ENCODE results near the gene LDB3. TPM values are rescaled to one million over a fixed set of nuclear protein-coding genes. Genes with fewer than 3 reads are reported as not detected.
"Not testable (repeated sequence)": the region's sequence is repeated elsewhere in the genome, so short reads cannot be mapped to it uniquely, and the experiment has no call there.

LDB3 gene
- total RNA-seq, 1 experiment from 2014 or later = not detected

DNA sequence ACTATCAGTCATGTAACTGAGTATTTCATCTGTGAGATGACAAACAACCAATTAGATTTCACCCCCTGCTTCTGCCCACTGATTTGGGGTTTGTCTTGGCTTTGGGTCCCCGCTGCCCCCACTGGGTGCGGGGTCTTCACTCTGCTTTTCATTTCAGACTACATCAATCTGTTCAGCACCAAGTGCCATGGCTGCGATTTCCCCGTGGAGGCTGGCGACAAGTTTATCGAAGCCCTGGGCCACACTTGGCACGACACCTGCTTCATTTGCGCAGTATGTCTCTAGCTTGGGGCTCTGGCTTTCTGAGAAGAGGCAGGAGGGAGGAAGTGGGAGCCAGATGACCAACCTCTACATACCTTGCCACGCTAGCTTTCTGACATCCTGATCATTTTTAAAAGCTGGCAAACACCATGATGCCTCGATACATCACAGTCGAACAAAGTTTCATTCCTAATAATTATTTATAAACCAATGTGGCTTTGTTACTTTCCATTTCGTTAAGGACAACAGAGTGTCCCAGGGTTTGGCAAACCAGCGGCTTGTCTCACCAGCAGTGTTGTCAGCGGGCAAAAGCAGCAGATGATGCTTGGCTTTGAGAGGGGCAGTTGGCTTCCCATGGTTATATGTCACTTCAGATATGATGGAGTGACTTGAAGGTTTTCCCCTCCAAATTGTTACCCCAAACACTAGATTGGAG lies 57.8 kb downstream of the LDB3 start:
- no peaks in the 10 kb centered on the region for H3K36me3 ChIP-seq
- H3K27me3 ChIP-seq = no peaks in the 10 kb centered on the region; the same call in 1 of the 2 replicates
- DNase-seq = no peak
- no peaks in the 10 kb centered on the region for H3K9me3 ChIP-seq
- no peak overlapping the region for H3K4me3 ChIP-seq

- H3K4me3 ChIP-seq = no peak overlapping the region
- no peak for DNase-seq
- H3K36me3 ChIP-seq = no peaks in the 10 kb centered on the region
- H3K27me3 ChIP-seq = no peaks in the 10 kb centered on the region; the same call in 1 of the 2 replicates
- H3K9me3 ChIP-seq = no peaks in the 10 kb centered on the region
Observed at GRCh38 chr10:86726677-86726999, 58.3 kb downstream of the LDB3 start.

GRCh38 chr10:86727470-86727869 lies 59.2 kb downstream of the LDB3 start:
- no peak overlapping the region for H3K4me3 ChIP-seq
- no peak for DNase-seq
- H3K36me3 ChIP-seq = no peaks in the 10 kb centered on the region
- no peaks in the 10 kb centered on the region; the same call in 1 of the 2 replicates for H3K27me3 ChIP-seq
- no peaks in the 10 kb centered on the region for H3K9me3 ChIP-seq

- no peak for DNase-seq
- Histone ChIP-seq H3K9me3 (no peaks in the 10 kb centered on the region), H3K27me3 (no peaks in the 10 kb centered on the region; the same call in 1 of the 2 replicates), H3K36me3 (no peaks in the 10 kb centered on the region), H3K4me3 (no peak overlapping the region)
Observed at GRCh38 chr10:86728056-86728455, 59.7 kb downstream of the LDB3 start.

- H3K36me3 ChIP-seq = no peaks in the 10 kb centered on the region
- no peak for DNase-seq
- H3K9me3 ChIP-seq = no peaks in the 10 kb centered on the region
- H3K4me3 ChIP-seq = no peak overlapping the region
- no peaks in the 10 kb centered on the region; the same call in 1 of the 2 replicates for H3K27me3 ChIP-seq
Observed at GRCh38 chr10:86729677-86730076, 61.4 kb downstream of the LDB3 start.

- H3K4me3 ChIP-seq = no peak overlapping the region
- no peak for DNase-seq
- no peaks in the 10 kb centered on the region for H3K36me3 ChIP-seq
- H3K27me3 ChIP-seq = no peaks in the 10 kb centered on the region; the same call in 1 of the 2 replicates
- no peaks in the 10 kb centered on the region for H3K9me3 ChIP-seq
Observed at GRCh38 chr10:86730227-86730626, 61.9 kb downstream of the LDB3 start.

GRCh38 chr10:86732771-86733170 lies 64.5 kb downstream of the LDB3 start:
- no peaks in the 10 kb centered on the region for H3K36me3 ChIP-seq
- H3K9me3 ChIP-seq = no peaks in the 10 kb centered on the region
- H3K4me3 ChIP-seq = no peak overlapping the region
- no peak for DNase-seq
- no peaks in the 10 kb centered on the region for H3K27me3 ChIP-seq

- Histone ChIP-seq H3K36me3 (no peaks in the 10 kb centered on the region), H3K9me3 (no peaks in the 10 kb centered on the region), H3K4me3 (no peak overlapping the region), H3K27me3 (no peaks in the 10 kb centered on the region)
- DNase-seq = no peak
Observed at GRCh38 chr10:86733260-86733671, 65.0 kb downstream of the LDB3 start.

- H3K9me3 ChIP-seq = no peaks in the 10 kb centered on the region
- no peak for DNase-seq
- no peaks in the 10 kb centered on the region for H3K36me3 ChIP-seq
- no peaks in the 10 kb centered on the region for H3K27me3 ChIP-seq
- H3K4me3 ChIP-seq = no peak overlapping the region
Observed at GRCh38 chr10:86734207-86734988, 66.1 kb downstream of the LDB3 start.

GRCh38 chr10:86735278-86735677 lies 67.0 kb downstream of the LDB3 start:
- not testable (repeated sequence) for DNase-seq, H3K4me3 ChIP-seq, H3K36me3 ChIP-seq, H3K9me3 ChIP-seq, H3K27me3 ChIP-seq

DNA sequence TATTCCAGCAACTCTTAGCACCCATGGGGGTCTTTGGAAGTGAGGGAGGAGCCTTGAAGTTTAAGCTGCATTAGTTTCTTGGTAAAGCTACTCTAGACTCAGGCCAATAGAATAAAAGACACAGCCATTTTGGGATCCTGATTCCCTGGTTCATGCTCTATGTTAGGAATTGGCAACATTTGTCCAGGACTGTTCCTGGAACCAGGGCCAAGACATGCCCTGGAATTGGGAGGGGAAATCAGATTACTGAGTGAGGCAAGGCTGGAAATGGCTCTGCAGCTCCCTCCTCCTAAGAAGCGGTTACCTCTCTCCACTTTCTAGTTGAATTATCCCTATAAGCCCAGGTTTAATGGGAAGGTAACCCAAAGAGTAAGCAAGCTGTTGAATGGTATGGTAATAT lies 73.9 kb downstream of the LDB3 start:
- Histone ChIP-seq H3K9me3 (no peaks in the 10 kb centered on the region), H3K27me3 (no peaks in the 10 kb centered on the region), H3K36me3 (no peaks in the 10 kb centered on the region), H3K4me3 (no peak overlapping the region)
- DNase-seq = no peak

- H3K9me3 ChIP-seq = no peaks in the 10 kb centered on the region
- no peak for DNase-seq
Observed at GRCh38 chr10:86744067-86744725, 75.9 kb downstream of the LDB3 start.

GRCh38 chr10:86747796-86748581 lies 79.7 kb downstream of the LDB3 start:
- H3K4me3 ChIP-seq = no peak overlapping the region
- peaks cover 4% of the 10 kb centered on the region for H3K36me3 ChIP-seq
- no peak for DNase-seq
- no peaks in the 10 kb centered on the region for H3K9me3 ChIP-seq
- no peaks in the 10 kb centered on the region for H3K27me3 ChIP-seq

More at GRCh38 chr10:86744067-86744725, 75.9 kb downstream of the LDB3 start:
- Histone ChIP-seq H3K4me3 (no peak overlapping the region), H3K36me3 (no peaks in the 10 kb centered on the region), H3K27me3 (no peaks in the 10 kb centered on the region)

DNA sequence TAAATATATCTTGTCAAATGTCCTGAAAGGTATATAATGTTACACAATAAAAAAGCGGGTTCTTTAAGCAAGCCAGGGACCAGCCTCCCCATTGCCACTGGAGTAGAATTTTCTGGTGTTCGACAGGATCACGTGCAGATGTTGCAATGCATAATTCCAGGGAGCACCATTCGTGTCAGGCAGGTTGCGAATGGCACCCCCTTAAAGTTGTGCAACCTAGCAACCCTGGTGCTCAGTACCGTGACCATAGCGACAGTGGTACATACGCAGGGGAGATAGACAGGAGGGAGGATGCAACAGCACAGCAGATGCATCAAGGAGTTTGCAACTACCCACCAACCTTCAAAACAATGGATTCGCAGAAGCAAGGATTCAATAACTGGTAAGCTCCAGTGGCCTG lies 81.5 kb downstream of the LDB3 start:
- no peak for DNase-seq
- no peak overlapping the region for H3K4me3 ChIP-seq
- no peaks in the 10 kb centered on the region for H3K9me3 ChIP-seq

GRCh38 chr10:86751477-86751876 lies 83.2 kb downstream of the LDB3 start:
- Histone ChIP-seq H3K9me3 (no peaks in the 10 kb centered on the region), H3K27me3 (no peaks in the 10 kb centered on the region), H3K4me3 (no peak overlapping the region), H3K36me3 (peaks cover 4% of the 10 kb centered on the region)
- no peak for DNase-seq

More for the DNA sequence above, 81.5 kb downstream of the LDB3 start:
- Histone ChIP-seq H3K27me3 (no peaks in the 10 kb centered on the region), H3K36me3 (peaks cover 4% of the 10 kb centered on the region)

GRCh38 chr10:86752311-86752710 lies 84.0 kb downstream of the LDB3 start:
- no peak for DNase-seq
- Histone ChIP-seq H3K36me3 (peaks cover 4% of the 10 kb centered on the region), H3K4me3 (no peak overlapping the region), H3K9me3 (no peaks in the 10 kb centered on the region), H3K27me3 (no peaks in the 10 kb centered on the region)

GRCh38 chr10:86753051-86753450 lies 84.7 kb downstream of the LDB3 start:
- no peak overlapping the region for H3K4me3 ChIP-seq
- H3K36me3 ChIP-seq = peaks cover 4% of the 10 kb centered on the region
- no peak for DNase-seq
- H3K27me3 ChIP-seq = no peaks in the 10 kb centered on the region
- H3K9me3 ChIP-seq = no peaks in the 10 kb centered on the region

Measured in MG63 (cell line).